SK-N-SH treated with all-trans-retinoic acid at 6 μM for 48 hours (cell line): ENCODE data around the gene ACSL5.
"Not testable (repeated sequence)": the region's sequence is repeated elsewhere in the genome, so short reads cannot be mapped to it uniquely, and the experiment has no call there.

Source experiments
- ATAC-seq: fragments of 200-7000 bp; cut with Tn5 transposase; 3 replicates; pipeline ENCODE4 v1.9.1; 2020; ENCODE audit warnings: mild to moderate bottlenecking, moderate library complexity
- BACH2 ChIP-seq: fragments of 250-450 bp; sonication (Bioruptor Pico); IDR thresholded peaks from 2 replicates; pipeline ENCODE4 v1.9.0; 2021; ENCODE audit warnings: mild to moderate bottlenecking, borderline replicate concordance
- CREB5 ChIP-seq: fragments of 250-450 bp; sonication (Bioruptor Pico); IDR thresholded peaks from 2 replicates; pipeline ENCODE4 v1.5.1; 2020; ENCODE audit warnings: low read depth, mild to moderate bottlenecking, moderate library complexity
- CSDC2 ChIP-seq: fragments of 250-450 bp; sonication (Bioruptor Pico); IDR thresholded peaks from 2 replicates; pipeline ENCODE4 v1.5.0; 2020; ENCODE audit warnings: mild to moderate bottlenecking, moderate library complexity
- CSRNP3 ChIP-seq: fragments of 250-450 bp; sonication (Bioruptor Pico); IDR thresholded peaks from 2 replicates; pipeline ENCODE4 v1.5.1; 2021; ENCODE audit warnings: mild to moderate bottlenecking, moderate library complexity
- GLIS3 ChIP-seq: fragments of 250-450 bp; sonication (Bioruptor Pico); IDR thresholded peaks from 2 replicates; pipeline ENCODE4 v1.5.0; 2020; ENCODE audit warnings: mild to moderate bottlenecking, moderate library complexity
- ISL1 ChIP-seq: fragments of 250-450 bp; sonication (Bioruptor Pico); IDR thresholded peaks from 2 replicates; pipeline ENCODE4 v2.1.2; 2022; ENCODE audit warnings: mild to moderate bottlenecking, moderate library complexity
- OSR1 ChIP-seq: fragments of 250-450 bp; sonication (Bioruptor Pico); IDR thresholded peaks from 2 replicates; pipeline ENCODE4 v1.8.0; 2022; ENCODE audit warnings: moderate library complexity, mild to moderate bottlenecking, inconsistent platforms
- PATZ1 ChIP-seq: fragments of 250-450 bp; sonication (Bioruptor Pico); IDR thresholded peaks from 2 replicates; pipeline ENCODE4 v1.8.0; 2020; ENCODE audit warnings: mild to moderate bottlenecking, moderate library complexity, borderline replicate concordance
- PPARA ChIP-seq: fragments of 250-450 bp; sonication (Bioruptor Pico); IDR thresholded peaks from 2 replicates; pipeline ENCODE4 v1.5.0; 2020; ENCODE audit warnings: mild to moderate bottlenecking, borderline replicate concordance
- RARB ChIP-seq: fragments of 250-450 bp; sonication (Bioruptor Pico); IDR thresholded peaks from 2 replicates; pipeline ENCODE4 v1.8.0; 2021; ENCODE audit warnings: mild to moderate bottlenecking, moderate library complexity
- SNAI2 ChIP-seq: fragments of 250-450 bp; sonication (Bioruptor Pico); IDR thresholded peaks from 2 replicates; pipeline ENCODE4 v1.5.0; 2020; ENCODE audit warnings: mild to moderate bottlenecking, moderate library complexity
- TOX ChIP-seq: fragments of 250-450 bp; sonication (Bioruptor Pico); IDR thresholded peaks from 2 replicates; pipeline ENCODE4 v1.8.0; 2021; ENCODE audit warnings: mild to moderate bottlenecking, moderate library complexity, borderline replicate concordance
- TSHZ2 ChIP-seq: fragments of 250-450 bp; sonication (Bioruptor Pico); IDR thresholded peaks from 2 replicates; pipeline ENCODE4 v1.5.0; 2020; ENCODE audit warnings: mild to moderate bottlenecking, moderate library complexity
- ZC3H10 ChIP-seq: fragments of 250-450 bp; sonication (Bioruptor Pico); IDR thresholded peaks from 2 replicates; pipeline ENCODE4 v1.5.1; 2021; ENCODE audit warnings: mild to moderate bottlenecking, moderate library complexity
- ZFP30 ChIP-seq: fragments of 450-650 bp; formaldehyde crosslinking; IDR thresholded peaks from 2 replicates; pipeline ENCODE4 v1.5.0; 2022; ENCODE audit warnings: mild to moderate bottlenecking, moderate library complexity
- ZNF565 ChIP-seq: fragments of 450-650 bp; formaldehyde crosslinking; conservative IDR thresholded peaks from 2 replicates; pipeline ENCODE4 v1.5.0; 2020; ENCODE audit warnings: low read depth, mild to moderate bottlenecking, moderate library complexity
- ZNF70 ChIP-seq: fragments of 450-650 bp; formaldehyde crosslinking; IDR thresholded peaks from 2 replicates; pipeline ENCODE4 v1.5.0; 2020; ENCODE audit warnings: mild to moderate bottlenecking, moderate library complexity

Gene ACSL5

GRCh38 chr10:112370424-112370819, 3.5 kb upstream of the ACSL5 start:
- no peak for ATAC-seq
- TF ChIP-seq RARB (CRISPR knock-in tag) = no peak
- TF ChIP-seq ZNF565 (CRISPR knock-in tag) = no peak
- TF ChIP-seq GLIS3 (CRISPR knock-in tag) = no peak
- no peak for TF ChIP-seq CREB5
- no peak for TF ChIP-seq PPARA (CRISPR knock-in tag)
- TF ChIP-seq CSDC2 (CRISPR knock-in tag) = no peak
- no peak for TF ChIP-seq OSR1 (CRISPR knock-in tag)
- TF ChIP-seq CSRNP3 = no peak

GRCh38 chr10:112371326-112371725, 2.6 kb upstream of the ACSL5 start:
- not testable (repeated sequence) for ATAC-seq

- not testable (repeated sequence) for ATAC-seq
Measured at GRCh38 chr10:112372182-112372810, 1.6 kb upstream of the ACSL5 start.

- ATAC-seq = no peak
- TF ChIP-seq CREB5 (no peak), TSHZ2 (no peak), OSR1 (CRISPR knock-in tag) (no peak), ZC3H10 (CRISPR knock-in tag) (no peak), SNAI2 (CRISPR knock-in tag) (no peak), PPARA (CRISPR knock-in tag) (no peak), ZNF70 (no peak), TOX (CRISPR knock-in tag) (no peak), ISL1 (CRISPR knock-in tag) (no peak), BACH2 (CRISPR knock-in tag) (no peak), ZFP30 (CRISPR knock-in tag) (no peak), PATZ1 (CRISPR knock-in tag) (no peak), ZNF565 (CRISPR knock-in tag) (no peak)
Measured at GRCh38 chr10:112374724-112375541, 1.0 kb downstream of the ACSL5 start.
